Measurements from ENCODE around the gene RHCG.

The RHCG gene

GRCh38 chr15:89515477-89515876, 19.1 kb upstream of the RHCG start:
- TF ChIP-seq CTCF (IDR thresholded peaks at IDR 0.05; ENCODE audit: low read length) (no peak), EZH2 (IDR thresholded peaks at IDR 0.05; ENCODE audit: borderline replicate concordance, low read length) (no peak)
- Histone ChIP-seq H3K4me1 (ENCODE audit: insufficient read depth, low read length, severe bottlenecking) (no peaks in the 10 kb centered on the region), H3F3A (ENCODE audit: insufficient read depth, low read length) (no peaks in the 10 kb centered on the region), H4K20me1 (ENCODE audit: insufficient read depth, low read length) (no peaks in the 10 kb centered on the region), H3K9me2 (ENCODE audit: low read depth, low read length) (no peaks in the 10 kb centered on the region), H3K9me3 (ENCODE audit: low read length) (no peaks in the 10 kb centered on the region), H3K79me2 (ENCODE audit: insufficient read depth, low read length) (no peaks in the 10 kb centered on the region), H3K4me3 (ENCODE audit: low read depth, low read length, poor library complexity, severe bottlenecking) (no peak overlapping the region), H3K4me2 (ENCODE audit: low read length) (no peak overlapping the region), H3K36me3 (ENCODE audit: insufficient read depth, low read length) (no peaks in the 10 kb centered on the region), H3K27ac (ENCODE audit: low read depth, low read length, poor library complexity, severe bottlenecking) (no peak overlapping the region), H3K27me3 (ENCODE audit: insufficient read depth, low read length) (peaks cover 7% of the 10 kb centered on the region; the same call in 1 of the 2 replicates), H2AFZ (ENCODE audit: low read length) (no peak overlapping the region), H3K9ac (ENCODE audit: low read length) (no peak overlapping the region)

- no peaks in the 10 kb centered on the region for H4K20me1 ChIP-seq (ENCODE audit: insufficient read depth, low read length)
- no peaks in the 10 kb centered on the region for H3K36me3 ChIP-seq (ENCODE audit: insufficient read depth, low read length)
- H3K27me3 ChIP-seq (ENCODE audit: insufficient read depth, low read length), result peaks cover 7% of the 10 kb centered on the region; the same call in 1 of the 2 replicates
- H3K4me3 ChIP-seq (ENCODE audit: low read depth, low read length, poor library complexity, severe bottlenecking), result no peak overlapping the region
- no peak overlapping the region for H3K4me2 ChIP-seq (ENCODE audit: low read length)
- no peaks in the 10 kb centered on the region for H3K9me3 ChIP-seq (ENCODE audit: low read length)
- no peak for TF ChIP-seq EZH2 (IDR thresholded peaks at IDR 0.05; ENCODE audit: borderline replicate concordance, low read length)
- TF ChIP-seq CTCF (IDR thresholded peaks at IDR 0.05; ENCODE audit: low read length), result no peak
- no peaks in the 10 kb centered on the region for H3F3A ChIP-seq (ENCODE audit: insufficient read depth, low read length)
- no peak overlapping the region for H3K9ac ChIP-seq (ENCODE audit: low read length)
- no peaks in the 10 kb centered on the region for H3K4me1 ChIP-seq (ENCODE audit: insufficient read depth, low read length, severe bottlenecking)
- no peak overlapping the region for H3K27ac ChIP-seq (ENCODE audit: low read depth, low read length, poor library complexity, severe bottlenecking)
- no peaks in the 10 kb centered on the region for H3K79me2 ChIP-seq (ENCODE audit: insufficient read depth, low read length)
- no peak overlapping the region for H2AFZ ChIP-seq (ENCODE audit: low read length)
- H3K9me2 ChIP-seq (ENCODE audit: low read depth, low read length), result no peaks in the 10 kb centered on the region
These were observed 18.4 kb upstream of the RHCG start for GRCh38 chr15:89514596-89515406.

- Histone ChIP-seq H3K4me1 (ENCODE audit: insufficient read depth, low read length, severe bottlenecking) (no peaks in the 10 kb centered on the region), H3K9ac (ENCODE audit: low read length) (no peak overlapping the region), H3K36me3 (ENCODE audit: insufficient read depth, low read length) (no peaks in the 10 kb centered on the region), H3K4me2 (ENCODE audit: low read length) (no peak overlapping the region), H2AFZ (ENCODE audit: low read length) (no peak overlapping the region), H3F3A (ENCODE audit: insufficient read depth, low read length) (no peaks in the 10 kb centered on the region), H3K27me3 (ENCODE audit: insufficient read depth, low read length) (peaks cover 7% of the 10 kb centered on the region; the same call in 1 of the 2 replicates), H3K79me2 (ENCODE audit: insufficient read depth, low read length) (no peaks in the 10 kb centered on the region), H3K4me3 (ENCODE audit: low read depth, low read length, poor library complexity, severe bottlenecking) (no peak overlapping the region), H4K20me1 (ENCODE audit: insufficient read depth, low read length) (no peaks in the 10 kb centered on the region), H3K9me2 (ENCODE audit: low read depth, low read length) (no peaks in the 10 kb centered on the region), H3K27ac (ENCODE audit: low read depth, low read length, poor library complexity, severe bottlenecking) (no peak overlapping the region), H3K9me3 (ENCODE audit: low read length) (no peaks in the 10 kb centered on the region)
- TF ChIP-seq CTCF (IDR thresholded peaks at IDR 0.05; ENCODE audit: low read length) (no peak), EZH2 (IDR thresholded peaks at IDR 0.05; ENCODE audit: borderline replicate concordance, low read length) (no peak)
These were observed 17.8 kb upstream of the RHCG start for GRCh38 chr15:89514186-89514585.

Data from OCI-LY1 (cell line).